ENCODE data around the gene LRWD1.

DNA sequence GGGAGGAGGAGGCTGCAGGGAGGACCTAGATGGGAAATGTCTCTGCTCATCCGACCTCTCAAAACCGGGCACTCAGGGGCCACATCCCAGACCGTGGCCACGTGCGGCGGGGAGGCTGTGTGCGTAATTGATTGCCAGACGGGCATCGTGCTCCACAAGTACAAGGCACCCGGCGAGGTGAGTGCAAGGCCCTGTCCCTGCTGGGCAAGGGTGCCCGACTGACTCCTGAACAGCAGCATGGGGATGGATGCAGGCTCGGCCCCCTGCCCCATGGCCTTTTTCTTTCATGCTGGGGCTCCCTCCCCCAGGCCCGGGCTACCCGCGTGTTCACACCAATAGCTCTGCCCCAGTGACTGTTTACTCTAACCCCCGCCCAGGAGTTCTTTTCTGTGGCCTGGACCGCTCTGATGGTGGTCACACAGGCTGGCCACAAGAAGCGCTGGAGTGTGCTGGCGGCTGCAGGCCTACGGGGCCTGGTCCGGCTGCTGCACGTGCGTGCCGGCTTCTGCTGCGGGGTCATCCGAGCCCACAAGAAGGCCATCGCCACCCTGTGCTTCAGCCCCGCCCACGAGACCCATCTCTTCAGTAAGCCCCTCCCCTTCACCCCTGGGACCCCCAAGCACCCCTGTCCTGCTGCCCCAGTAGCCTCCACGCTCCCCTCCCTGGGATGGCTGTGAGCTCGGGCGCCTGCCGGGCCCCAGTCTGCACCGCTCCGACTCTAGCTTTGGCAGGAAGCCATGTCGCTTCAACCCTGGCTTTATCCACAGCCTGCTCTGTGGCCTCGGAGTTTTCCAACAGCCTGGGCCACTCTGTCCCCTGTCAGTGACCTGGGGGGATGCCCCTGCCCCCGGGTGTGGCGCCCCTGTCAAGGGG lies 3.9 kb downstream of the LRWD1 start:
- no peak for TF ChIP-seq ZSCAN30 (CRISPR knock-in tag; IDR thresholded peaks at IDR 0.05)
- no peak for TF ChIP-seq CEBPB (IDR thresholded peaks at IDR 0.05; ENCODE audit: borderline replicate concordance, low read depth, low read length)
- TF ChIP-seq MXI1 (IDR thresholded peaks at IDR 0.05; ENCODE audit: borderline replicate concordance, low read depth, low read length): no peak
- no peak for TF ChIP-seq ZNF615 (CRISPR knock-in tag; IDR thresholded peaks at IDR 0.05; ENCODE audit: borderline replicate concordance)
- TF ChIP-seq, protein P1, sequence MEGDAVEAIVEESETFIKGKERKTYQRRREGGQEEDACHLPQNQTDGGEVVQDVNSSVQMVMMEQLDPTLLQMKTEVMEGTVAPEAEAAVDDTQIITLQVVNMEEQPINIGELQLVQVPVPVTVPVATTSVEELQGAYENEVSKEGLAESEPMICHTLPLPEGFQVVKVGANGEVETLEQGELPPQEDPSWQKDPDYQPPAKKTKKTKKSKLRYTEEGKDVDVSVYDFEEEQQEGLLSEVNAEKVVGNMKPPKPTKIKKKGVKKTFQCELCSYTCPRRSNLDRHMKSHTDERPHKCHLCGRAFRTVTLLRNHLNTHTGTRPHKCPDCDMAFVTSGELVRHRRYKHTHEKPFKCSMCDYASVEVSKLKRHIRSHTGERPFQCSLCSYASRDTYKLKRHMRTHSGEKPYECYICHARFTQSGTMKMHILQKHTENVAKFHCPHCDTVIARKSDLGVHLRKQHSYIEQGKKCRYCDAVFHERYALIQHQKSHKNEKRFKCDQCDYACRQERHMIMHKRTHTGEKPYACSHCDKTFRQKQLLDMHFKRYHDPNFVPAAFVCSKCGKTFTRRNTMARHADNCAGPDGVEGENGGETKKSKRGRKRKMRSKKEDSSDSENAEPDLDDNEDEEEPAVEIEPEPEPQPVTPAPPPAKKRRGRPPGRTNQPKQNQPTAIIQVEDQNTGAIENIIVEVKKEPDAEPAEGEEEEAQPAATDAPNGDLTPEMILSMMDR (CRISPR knock-in tag; IDR thresholded peaks at IDR 0.05): no peak
- TF ChIP-seq, protein P2, sequence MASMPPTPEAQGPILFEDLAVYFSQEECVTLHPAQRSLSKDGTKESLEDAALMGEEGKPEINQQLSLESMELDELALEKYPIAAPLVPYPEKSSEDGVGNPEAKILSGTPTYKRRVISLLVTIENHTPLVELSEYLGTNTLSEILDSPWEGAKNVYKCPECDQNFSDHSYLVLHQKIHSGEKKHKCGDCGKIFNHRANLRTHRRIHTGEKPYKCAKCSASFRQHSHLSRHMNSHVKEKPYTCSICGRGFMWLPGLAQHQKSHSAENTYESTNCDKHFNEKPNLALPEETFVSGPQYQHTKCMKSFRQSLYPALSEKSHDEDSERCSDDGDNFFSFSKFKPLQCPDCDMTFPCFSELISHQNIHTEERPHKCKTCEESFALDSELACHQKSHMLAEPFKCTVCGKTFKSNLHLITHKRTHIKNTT (CRISPR knock-in tag; IDR thresholded peaks at IDR 0.05): no peak
